Fibroblast of skin of back (primary cell): Measurements from ENCODE around the gene SIGLECL1. TPM values are rescaled to one million over a fixed set of nuclear protein-coding genes. Genes with fewer than 3 reads are reported as not detected.
"Not testable (repeated sequence)": the region's sequence is repeated elsewhere in the genome, so short reads cannot be mapped to it uniquely, and the experiment has no call there.

Experiments
- DNase-seq: peaks from one replicate; pipeline ENCODE4 v3.0.0-alpha.2; 2013
- polyA plus RNA-seq, 2 experiments: library from polyadenylated mRNA; unstranded; fragments of 120-200 nt; gene quantifications; one replicate each; pipeline ENCODE4 v1.2.1, GENCODE V29; 2013; ENCODE audit not compliant: insufficient read length in 2 of 2

Gene SIGLECL1
- not detected for polyA plus RNA-seq (2013, experiment 1 of 2; ENCODE audit: insufficient read length)
- not detected for polyA plus RNA-seq (2013, experiment 2 of 2; ENCODE audit: insufficient read length)

- DNase-seq, result no peak
Observed at GRCh38 chr19:51250786-51251467, at the start of gene SIGLECL1. TSS of gene SIGLECL1 (plus strand) at chr19:51251080. CDS start at chr19:51264073, 12,993 bp downstream.

- DNase-seq, result no peak
Observed at GRCh38 chr19:51201712-51202111, 49.2 kb upstream of the SIGLECL1 start.

GRCh38 chr19:51203916-51204315, 47.0 kb upstream of the SIGLECL1 start:
- no peak for DNase-seq

DNA sequence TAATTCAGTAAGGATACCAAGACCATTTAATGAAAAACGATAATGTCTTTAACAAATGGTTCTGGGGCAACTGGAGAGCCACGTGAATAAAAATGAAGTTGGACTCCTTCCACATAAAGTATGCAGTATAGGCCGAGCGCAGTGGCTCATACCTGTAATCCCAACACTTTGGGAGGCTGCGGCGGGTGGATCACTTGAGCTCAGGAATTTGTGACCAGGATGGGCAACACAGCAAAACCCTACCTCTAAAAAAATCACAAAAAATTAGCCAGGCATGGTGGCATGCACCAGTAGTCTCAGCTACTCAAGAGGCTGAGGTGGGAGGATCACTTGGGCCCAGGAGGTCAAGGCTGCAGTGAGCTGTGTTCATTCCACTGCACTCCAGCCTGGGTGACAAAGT, 46.6 kb upstream of the SIGLECL1 start:
- DNase-seq, result no peak

DNA sequence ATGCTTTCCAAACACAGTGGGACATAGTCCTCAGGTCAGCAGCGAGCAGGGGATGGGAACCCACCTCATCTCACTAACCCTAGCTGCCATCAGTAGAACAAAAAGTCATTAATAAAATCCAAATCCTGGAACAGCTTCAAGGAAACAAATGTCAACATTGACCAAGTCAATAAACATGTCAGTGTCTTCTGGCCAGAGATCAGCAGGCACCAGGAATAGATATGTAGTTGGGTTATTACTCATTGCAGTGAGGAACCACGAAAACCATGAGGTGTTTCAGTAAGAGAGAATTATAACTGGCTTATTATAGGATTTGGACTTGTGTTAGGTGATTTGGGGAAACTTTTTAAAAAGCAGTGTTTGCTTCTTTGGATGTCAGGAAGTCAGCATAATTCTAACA, 43.1 kb upstream of the SIGLECL1 start:
- no peak for DNase-seq

GRCh38 chr19:51210191-51210784, 40.6 kb upstream of the SIGLECL1 start:
- no peak for DNase-seq

GRCh38 chr19:51210874-51211361, 40.0 kb upstream of the SIGLECL1 start:
- not testable (repeated sequence) for DNase-seq

DNA sequence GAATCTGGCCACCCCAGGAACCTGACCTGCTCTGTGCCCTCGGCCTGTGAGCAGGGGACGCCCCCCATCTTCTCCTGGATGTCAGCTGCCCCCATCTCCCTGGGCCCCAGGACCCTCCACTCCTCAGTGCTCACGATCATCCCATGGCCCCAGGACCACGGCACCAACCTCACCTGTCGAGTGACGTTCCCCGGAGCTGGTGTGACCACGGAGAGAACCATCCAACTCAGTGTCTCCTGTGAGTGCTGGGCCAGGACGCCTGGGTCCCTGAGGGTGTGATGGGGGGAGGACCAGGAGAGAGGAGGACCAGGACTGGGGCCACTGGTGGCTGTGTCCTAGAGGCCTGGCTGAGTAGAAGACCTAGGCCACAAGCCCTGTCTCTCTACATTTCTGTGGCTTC, 39.0 kb upstream of the SIGLECL1 start:
- DNase-seq, result no peak

DNA sequence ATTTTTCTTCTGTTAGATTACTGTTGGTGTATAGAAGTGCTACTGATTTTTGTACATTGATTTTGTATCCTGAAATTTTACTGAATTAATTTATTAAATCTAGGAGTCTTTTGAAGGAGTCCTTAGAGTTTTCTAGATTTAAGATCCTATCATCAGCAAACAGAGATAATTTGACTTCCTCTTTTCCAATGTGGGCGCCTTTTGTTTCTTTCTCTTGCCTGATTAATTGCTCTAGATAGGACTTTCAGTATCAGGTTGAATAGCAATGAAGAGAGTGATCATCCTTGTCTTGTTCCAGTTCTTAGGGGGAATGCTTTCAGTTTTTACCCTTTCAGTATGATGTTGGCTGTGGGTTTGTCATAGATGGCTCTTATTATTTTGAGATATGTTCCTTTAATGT, 31.6 kb upstream of the SIGLECL1 start:
- no peak for DNase-seq

DNA sequence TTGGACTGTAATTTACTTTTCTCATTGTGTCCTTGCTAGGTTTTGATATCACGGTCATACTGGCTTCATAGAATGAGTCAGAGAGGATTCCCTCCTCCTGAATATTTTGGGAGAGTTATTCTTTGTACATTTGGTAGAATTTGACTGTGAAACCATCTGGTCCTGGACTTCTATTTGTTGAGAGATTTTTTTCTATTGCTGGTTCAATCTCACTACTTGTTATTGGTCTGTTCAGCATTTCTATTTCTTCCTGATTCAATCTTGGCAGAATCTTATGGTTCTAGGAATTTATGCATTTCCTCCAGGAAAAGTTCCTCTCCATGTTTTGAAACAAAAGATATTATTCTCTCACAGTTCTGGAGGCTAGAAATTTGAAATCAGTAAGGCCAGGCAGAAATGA, 30.9 kb upstream of the SIGLECL1 start:
- no peak for DNase-seq

DNA sequence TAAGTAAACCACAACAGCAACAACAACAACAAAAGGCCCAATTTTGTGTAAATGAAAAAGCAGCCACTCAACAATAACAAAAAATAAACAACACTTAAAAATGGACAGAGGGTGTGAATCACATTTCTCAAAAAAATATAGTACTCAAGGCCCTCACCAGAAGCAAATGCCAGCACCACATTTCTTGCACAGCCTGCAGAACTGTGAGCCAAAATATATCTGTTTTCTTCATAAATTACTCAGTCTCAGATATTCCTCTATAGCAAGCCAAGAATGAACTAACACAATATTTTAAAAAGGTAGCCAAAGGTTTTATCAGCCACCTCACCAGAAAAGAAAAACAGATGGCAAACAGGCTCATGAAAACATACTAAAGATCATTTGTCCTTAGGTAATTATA, 29.9 kb upstream of the SIGLECL1 start:
- DNase-seq, result no peak

GRCh38 chr19:51224163-51224641, 26.7 kb upstream of the SIGLECL1 start:
- no peak for DNase-seq

DNA sequence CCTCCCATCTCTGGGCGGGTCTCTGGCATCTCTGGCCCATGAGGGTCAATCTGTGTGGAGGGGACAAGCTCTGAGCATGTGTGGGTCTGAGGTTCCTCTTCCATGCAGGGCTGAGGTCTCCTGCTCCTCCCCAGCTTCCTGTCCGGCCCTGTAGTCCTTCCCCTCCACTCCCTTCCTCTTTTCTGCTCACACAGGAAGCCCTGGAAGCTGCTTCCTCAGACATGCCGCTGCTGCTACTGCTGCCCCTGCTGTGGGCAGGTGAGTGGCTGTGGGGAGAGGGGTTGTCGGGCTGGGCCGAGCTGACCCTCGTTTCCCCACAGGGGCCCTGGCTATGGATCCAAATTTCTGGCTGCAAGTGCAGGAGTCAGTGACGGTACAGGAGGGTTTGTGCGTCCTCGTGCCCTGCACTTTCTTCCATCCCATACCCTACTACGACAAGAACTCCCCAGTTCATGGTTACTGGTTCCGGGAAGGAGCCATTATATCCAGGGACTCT, 25.9 kb upstream of the SIGLECL1 start, which contains the start of gene CD33:
CD33 (plus strand) TSS at position 183 of the 496 bp plus-strand sequence; CDS start at position 222, 39 bp downstream.
- DNase-seq, result not testable (repeated sequence)

DNA sequence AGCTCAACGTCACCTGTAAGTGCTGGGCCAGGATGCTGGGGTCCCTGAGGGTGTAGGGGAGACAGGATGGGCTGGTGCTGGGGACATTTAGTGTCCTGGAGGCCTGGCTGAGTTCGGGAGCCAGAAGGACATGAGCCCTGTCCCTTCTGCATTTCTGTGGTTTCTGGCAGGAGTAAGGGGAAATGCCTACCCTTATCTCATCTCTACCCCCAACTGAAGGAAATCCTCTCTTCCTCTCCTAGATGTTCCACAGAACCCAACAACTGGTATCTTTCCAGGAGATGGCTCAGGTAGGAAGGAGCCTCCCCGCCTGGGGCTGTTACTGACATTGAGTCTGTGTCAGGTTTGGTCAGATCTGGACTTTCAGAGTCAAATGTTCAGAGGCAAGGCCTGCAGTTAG, 24.8 kb upstream of the SIGLECL1 start:
- no peak for DNase-seq

DNA sequence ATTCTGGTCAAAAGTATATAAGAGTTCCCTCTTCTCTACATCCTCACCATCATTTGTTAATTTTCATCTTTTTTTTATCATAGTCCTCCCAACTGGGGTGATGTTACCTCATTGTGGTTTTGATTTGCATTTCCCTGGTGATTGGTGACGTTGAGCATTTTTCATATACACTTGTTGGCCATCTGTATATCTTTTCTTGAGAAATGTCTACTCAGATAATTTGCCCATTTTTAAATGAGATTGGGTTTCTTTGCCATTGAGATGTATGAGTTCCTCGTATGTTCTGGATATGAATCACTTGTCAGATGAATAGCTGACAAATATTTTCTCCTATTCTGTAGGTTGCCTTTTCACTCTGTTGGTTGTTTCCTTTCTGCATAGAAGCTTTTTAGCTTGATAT, 23.6 kb upstream of the SIGLECL1 start:
- no peak for DNase-seq

- DNase-seq, result no peak
Observed at GRCh38 chr19:51227966-51228365, 22.9 kb upstream of the SIGLECL1 start.

DNA sequence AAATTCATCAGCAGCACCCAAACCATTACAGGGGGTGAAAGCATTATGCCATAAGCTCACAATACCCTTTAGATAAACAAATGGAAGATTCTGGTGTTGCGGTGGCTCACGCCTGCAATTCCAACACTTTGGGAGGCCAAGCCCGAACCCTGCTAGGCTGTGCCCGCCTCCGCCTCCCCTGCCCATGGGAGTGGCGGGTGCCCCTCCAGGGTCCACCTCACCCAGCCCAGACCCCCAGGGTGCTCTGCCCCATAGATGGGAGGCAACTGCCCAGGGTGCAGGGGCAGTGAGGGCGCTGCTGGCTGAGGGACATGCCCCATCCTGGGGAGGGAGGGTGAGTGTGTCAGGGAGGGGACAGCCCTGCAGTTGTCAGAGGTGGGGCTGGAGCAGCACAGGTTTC, 10.0 kb upstream of the SIGLECL1 start:
- no peak for DNase-seq

GRCh38 chr19:51242881-51243630, 7.8 kb upstream of the SIGLECL1 start:
- no peak for DNase-seq

DNA sequence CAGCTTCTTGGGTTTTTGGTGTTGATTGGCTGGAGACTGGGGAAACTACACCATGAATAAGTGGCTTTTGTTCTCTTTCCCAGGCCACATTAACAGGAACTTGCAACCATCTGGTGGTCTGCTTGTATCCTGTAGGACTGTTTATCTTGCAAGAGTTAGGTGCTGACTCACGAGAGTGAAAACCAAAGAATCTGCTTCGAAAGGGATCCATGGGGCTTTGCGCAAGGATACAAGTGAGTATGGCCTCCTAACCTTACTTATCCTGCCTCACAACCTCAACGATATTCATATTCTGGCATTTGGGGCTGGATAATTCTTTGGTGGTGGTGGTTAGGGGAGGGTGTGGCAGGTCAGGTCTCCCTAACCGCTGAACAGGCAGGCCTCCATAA, 4.7 kb upstream of the SIGLECL1 start:
- no peak for DNase-seq

- DNase-seq, result no peak
Observed at GRCh38 chr19:51247972-51248590, 2.8 kb upstream of the SIGLECL1 start.

DNA sequence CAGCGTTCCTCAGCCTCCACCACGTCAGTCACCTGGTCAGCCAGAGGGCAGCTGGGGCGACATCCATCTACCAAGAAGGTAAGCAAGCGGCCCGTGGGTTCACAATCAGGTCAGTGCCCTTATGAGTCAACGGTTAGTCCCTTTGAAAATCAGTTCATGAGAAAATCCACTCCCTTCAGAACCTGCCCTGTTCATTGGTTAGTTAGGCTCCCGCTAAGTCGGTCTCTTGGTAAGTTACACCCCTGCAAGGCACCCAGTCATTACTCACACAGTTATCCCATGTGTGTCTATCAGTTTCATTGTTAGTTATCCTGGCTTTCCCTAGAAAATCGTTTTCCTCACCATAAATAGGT, 564 bp downstream of the SIGLECL1 start:
- no peak for DNase-seq

DNA sequence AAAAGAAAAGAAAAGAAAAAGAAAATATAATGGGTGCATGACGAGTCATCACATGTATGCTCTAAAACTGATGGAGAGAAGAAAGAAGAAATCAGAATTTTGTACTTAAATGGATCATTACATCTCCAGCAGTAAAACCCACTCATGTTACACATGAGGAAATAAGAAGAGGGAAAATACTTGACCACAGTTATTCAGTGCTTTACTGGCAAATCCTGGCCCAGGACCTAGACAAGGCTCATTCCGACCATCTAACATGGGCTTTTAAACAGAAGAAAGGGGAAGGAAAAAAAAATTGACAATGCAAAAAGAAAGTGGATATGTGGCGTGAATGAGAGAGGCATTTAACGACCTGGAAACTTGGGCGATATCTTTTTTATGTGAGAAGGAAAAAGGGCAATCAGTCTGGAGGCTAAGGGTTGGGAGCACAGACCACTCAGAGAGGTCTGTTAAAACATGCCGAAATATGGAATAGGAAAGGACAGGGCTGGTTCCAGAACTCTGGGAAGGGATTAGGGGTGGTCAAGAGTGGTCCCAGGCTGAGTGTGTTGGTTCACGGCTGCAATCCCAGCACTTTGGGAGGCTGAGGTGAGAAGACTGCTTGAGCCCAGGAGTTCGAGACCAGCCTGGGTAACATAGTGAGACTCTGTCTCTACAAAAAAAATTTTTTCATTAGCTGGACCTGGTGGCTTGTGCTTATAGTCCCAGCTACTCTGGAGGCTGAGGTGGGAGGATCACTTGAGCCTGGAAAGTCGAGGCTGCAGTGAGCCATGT, 1.6 kb downstream of the SIGLECL1 start:
- DNase-seq, result no peak
